ENCODE results near the gene CLDN24.
A peak's percentile ranks its signal among the peaks of the same experiment; 100 is the strongest.

Gene CLDN24

DNA sequence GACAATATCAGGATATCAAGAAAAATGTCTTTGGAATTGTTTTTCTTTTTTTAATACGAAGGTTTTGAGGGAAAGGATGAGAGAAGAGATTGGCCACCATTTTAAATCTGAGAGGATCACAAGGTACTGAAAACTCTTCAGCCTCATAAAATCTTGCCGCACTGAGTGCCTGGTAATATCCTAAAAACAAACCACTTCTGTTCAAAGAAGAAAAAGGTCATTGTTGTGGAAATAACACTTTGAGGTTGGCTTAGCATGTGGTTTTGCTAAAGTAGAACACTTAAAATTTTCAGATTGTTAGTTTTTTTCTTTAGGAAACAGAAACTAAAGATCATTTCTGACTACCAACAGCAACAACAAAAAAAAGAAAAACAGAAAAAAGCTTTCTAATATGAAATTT lies 1.1 kb downstream of the CLDN24 start:
- no peak for DNase-seq (ENCODE audit: low spot score)

- DNase-seq (ENCODE audit: low spot score) = no peak
These were observed 1.8 kb downstream of the CLDN24 start, which contains the start of gene CLDN22 for GRCh38 chr4:183320211-183321059. CLDN22 (minus strand) TSS chr4:183320276; CDS start chr4:183320218, 58 bp downstream.

- DNase-seq (ENCODE audit: low spot score) = no peak
These were observed 3.6 kb downstream of the CLDN24 start for GRCh38 chr4:183318656-183319055.

- DNase-seq (ENCODE audit: low spot score) = no peak
These were observed 7.4 kb downstream of the CLDN24 start for GRCh38 chr4:183314806-183315205.

GRCh38 chr4:183314336-183314735 lies 7.9 kb downstream of the CLDN24 start:
- DNase-seq (ENCODE audit: low spot score) = no peak

GRCh38 chr4:183312841-183313240 lies 9.4 kb downstream of the CLDN24 start:
- no peak for DNase-seq (ENCODE audit: low spot score)

DNA sequence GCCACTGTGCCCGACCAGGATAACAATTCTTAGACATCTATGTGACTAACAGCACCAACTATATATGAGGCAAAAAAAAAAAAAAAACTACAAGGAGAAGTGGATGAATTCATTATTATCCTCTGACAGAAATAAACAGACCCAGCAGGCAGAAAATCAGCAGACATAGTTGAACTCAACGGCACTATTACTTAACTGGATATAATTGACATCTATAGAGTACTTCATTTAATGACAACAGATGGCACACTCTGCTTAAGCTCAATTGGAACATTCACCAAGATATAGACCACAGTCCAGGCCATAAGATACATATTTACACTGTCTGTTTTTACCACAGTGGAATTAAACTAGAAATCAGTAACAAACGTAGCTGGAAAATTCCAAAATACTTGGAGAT lies 15.4 kb downstream of the CLDN24 start:
- DNase-seq (ENCODE audit: low spot score) = no peak

DNA sequence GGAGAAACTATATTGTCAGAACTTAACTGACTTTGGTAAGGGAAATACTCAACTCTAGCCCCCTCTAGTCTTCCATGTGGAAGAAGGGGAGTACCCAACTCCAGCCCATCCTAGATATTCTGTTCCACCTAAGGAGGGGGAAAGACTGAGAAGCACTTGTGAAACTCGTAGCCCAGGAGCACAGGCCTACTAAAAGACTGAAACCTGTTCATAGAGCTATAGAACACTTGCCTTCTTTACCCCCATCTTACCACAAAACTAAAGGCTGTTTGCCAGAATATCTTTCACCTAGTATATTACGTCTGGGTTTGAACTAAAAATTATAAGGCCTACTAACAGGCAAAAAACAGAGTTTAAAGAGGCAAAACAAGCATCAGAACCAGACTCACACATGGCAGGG lies 17.7 kb downstream of the CLDN24 start:
- no peak for DNase-seq (ENCODE audit: low spot score)

DNA sequence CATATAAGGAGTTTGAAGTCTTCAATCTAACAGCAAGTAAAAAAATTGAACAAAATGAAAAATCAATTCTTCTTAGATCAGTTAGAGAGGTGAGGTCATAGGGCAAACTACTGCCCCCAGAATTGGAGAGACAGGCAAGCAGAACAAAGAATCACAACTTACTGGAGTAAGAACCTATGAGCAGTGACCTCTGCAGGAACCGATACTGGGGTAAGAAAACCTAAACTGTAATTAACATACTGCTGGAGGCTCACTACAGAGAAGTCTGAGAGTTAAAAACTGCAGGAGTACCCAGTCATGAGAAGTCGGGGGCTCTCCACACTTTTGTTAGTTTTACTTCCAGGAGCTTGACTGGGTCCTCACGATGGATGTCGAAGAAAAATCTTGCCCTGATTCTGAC lies 18.2 kb downstream of the CLDN24 start:
- DNase-seq (ENCODE audit: low spot score) = no peak

- DNase-seq (ENCODE audit: low spot score) = no peak
These were observed 18.9 kb downstream of the CLDN24 start for GRCh38 chr4:183303301-183303700.

DNA sequence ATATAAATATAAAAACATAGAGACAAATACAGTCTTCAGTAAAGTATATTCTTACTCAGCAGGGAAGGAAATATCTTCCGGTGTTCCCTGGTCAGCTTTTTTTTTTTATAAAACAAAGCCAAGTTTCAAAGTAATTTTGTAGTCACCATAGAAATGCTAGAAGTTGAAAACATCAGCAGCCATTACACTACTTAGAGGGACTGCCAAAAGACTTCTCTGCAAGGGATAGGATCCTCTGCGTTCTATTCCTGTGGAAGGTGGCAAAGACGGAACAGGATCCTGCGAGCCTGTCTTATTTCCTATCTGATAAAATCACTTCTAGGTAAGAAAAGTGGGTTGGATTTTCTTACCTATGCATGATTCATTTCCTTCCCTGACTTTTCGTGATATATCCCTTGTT lies 21.6 kb downstream of the CLDN24 start:
- DNase-seq (ENCODE audit: low spot score) = no peak

GRCh38 chr4:183300070-183300469 lies 22.2 kb downstream of the CLDN24 start:
- no peak for DNase-seq (ENCODE audit: low spot score)

DNA sequence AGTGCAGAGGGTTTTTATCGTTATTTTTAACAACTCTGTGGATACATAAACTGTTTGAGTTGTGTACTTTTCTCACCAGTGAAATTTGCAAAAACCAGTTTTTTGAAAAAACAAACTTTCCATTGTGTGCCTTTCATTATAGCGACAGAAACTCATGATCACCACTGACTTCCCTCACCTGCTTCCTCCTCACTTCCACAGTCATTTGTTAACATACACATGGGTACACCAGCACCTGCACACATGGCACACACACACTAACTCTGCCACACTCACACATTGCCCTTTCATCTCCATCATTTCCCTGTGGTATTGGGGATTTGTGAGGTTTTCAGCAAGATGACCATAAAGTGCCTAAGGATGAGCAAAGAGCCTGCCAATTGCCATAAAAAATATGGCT lies 22.8 kb downstream of the CLDN24 start:
- no peak for DNase-seq (ENCODE audit: low spot score)

DNA sequence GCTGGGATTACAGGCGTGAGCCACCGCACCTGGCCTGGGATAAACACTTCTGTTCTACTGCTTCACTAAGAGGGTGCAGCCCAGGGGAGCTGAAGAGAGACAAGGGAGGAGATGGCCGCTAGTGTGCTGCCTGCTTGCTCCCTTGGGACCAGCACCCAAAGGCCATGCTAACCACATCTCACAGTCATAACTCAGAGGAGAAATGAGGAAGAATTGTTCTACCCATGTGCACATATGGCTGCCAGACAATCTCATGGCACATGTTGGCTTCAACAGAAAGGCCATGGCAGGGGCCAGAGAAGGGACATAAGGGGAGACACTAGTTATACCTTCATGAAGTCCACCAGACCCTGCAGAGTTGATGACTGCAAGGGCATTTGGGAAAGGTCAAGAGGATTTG lies 24.6 kb downstream of the CLDN24 start:
- no peak for DNase-seq (ENCODE audit: low spot score)

- DNase-seq (ENCODE audit: low spot score) = peak; percentile 20
These were observed 26.5 kb downstream of the CLDN24 start for GRCh38 chr4:183295711-183296110.

DNA sequence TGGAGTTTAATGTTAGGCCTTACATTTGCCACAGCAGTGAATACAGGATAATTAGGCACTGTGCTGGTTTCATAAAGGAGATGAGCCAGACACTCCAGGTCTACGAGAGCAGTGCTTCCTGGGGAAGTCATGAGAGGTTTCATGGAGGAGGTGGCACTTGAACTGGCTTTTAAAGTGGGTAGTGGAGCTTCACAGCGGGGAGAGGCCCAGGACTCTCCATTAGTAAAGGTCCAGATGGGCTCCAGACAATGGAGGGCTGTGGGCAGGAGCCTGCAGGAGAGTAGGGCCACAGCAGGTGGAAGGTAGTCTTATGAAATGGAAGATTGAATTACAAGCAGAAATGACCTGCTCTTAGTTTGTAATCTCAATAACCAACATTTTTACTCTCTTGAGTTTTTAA lies 31.2 kb downstream of the CLDN24 start:
- DNase-seq (ENCODE audit: low spot score) = no peak

DNA sequence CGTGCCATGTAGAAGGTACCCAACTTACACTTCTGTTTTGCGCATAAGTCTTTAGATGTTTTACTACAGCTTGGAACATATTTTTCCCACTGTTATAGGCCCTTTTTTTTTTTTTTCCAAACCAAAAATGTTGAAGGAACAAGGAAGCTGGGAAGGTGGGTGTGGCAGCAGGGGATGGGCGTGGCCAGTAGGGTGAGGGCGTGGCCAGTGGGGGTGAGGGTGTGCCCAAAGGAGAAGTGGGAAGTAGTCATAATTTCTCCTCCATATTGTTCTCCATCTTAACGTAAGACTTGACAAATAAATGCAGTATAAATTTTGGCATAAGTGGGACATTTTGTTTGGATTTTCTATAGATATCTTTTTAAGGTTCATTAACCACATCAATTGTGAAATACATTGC lies 32.5 kb downstream of the CLDN24 start:
- DNase-seq (ENCODE audit: low spot score) = peak; percentile 5

GRCh38 chr4:183288955-183289354 lies 33.3 kb downstream of the CLDN24 start:
- no peak for DNase-seq (ENCODE audit: low spot score)

DNA sequence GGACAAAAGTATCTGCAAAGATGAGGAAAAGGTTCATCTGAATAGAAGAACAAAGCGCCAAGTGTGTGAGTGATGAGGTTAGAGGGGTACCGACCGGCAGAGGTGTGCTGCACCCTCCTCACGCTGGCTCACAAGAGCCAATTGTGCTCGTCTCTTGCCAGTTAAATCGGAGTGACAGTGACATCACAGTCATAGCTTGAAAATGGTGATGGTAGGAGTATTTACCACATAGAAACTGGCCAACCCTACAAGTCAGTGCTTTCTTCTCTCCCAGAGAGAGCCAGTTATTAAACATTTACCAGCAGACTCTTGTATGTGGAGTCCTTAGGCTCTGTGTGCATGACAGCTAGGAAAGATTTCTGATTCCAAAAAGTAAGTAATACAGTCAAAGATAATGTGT lies 34.5 kb downstream of the CLDN24 start:
- no peak for DNase-seq (ENCODE audit: low spot score)

DNA sequence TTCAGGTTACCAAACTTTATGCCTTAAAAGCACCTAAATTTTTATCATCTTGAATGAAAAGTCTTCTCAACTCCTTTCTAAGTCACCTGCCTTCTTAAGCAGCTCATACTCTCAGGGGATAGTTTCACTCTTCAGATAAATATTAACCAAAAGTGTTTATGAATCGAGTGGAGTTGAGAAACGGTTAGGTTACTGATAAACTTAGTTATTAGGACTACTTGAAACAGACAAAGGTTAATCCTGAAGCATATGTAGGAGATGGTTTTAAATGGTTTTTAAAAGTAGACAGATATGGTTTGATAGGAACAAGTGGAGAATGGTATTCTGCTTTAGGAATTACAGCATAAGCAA lies 34.9 kb downstream of the CLDN24 start:
- DNase-seq (ENCODE audit: low spot score) = no peak

DNA sequence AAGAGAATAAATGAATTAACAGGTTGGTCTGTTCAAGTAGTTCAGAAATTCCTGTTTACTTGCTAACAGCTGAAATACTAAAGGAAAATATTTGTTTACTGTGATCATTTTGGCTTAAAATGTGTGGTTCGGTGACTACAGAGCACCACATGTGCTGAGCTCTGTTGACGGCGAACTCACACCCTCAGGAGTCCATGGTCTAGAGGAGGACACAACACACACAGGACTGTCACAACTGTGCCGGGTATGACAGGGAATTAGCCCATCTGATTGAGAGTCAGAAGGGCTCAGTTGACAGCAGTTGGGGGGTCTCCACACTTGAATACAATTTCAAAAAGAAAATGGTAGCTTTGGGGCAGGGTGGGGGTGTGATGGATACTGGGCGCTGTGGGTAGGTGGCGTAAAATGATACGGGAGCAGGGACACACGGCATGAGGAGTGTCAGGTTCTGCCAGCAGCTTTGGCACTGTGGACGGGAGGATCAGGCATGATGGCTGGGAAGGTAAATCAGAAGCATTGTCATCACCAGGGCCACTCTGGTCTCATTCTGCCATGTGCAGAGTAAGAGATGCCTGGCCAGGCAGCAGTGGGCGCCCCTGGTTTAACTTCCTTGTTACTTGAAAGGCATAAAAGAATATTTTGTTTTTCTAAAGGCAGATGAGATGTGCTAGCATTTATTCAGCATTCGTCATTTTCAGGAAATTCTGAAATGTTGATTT lies 35.5 kb downstream of the CLDN24 start:
- no peak for DNase-seq (ENCODE audit: low spot score)

DNA sequence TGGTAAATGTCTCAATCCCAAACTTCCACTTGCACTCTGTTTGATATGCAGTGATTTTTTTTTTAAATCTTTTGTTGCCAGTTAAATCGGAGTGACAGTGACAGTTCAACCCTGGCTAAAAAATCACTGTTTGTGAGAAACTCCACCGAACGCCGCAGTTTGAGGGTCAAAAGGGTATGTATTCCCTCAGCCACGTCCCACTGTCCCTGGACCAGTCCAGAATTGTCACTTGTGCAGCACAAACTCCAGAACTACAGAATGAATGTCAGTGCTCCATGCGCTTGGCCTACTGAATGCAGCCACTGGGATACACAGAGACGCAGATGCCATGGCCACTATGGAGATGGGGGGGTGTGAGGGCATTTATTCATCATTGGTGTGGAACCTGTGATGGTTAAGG lies 36.3 kb downstream of the CLDN24 start:
- DNase-seq (ENCODE audit: low spot score) = no peak

GRCh38 chr4:183284965-183285364 lies 37.3 kb downstream of the CLDN24 start:
- no peak for DNase-seq (ENCODE audit: low spot score)

All from SW480 (cell line).